NCI-H128 (cell line): Measurements from ENCODE around the gene SH3BP2.

Experiments used
- DNase-seq: peaks from one replicate; lab custom pipeline; 2025; ENCODE audit not compliant: unreplicated experiment; lab: John Stamatoyannopoulos, UW

SH3BP2 gene

DNA sequence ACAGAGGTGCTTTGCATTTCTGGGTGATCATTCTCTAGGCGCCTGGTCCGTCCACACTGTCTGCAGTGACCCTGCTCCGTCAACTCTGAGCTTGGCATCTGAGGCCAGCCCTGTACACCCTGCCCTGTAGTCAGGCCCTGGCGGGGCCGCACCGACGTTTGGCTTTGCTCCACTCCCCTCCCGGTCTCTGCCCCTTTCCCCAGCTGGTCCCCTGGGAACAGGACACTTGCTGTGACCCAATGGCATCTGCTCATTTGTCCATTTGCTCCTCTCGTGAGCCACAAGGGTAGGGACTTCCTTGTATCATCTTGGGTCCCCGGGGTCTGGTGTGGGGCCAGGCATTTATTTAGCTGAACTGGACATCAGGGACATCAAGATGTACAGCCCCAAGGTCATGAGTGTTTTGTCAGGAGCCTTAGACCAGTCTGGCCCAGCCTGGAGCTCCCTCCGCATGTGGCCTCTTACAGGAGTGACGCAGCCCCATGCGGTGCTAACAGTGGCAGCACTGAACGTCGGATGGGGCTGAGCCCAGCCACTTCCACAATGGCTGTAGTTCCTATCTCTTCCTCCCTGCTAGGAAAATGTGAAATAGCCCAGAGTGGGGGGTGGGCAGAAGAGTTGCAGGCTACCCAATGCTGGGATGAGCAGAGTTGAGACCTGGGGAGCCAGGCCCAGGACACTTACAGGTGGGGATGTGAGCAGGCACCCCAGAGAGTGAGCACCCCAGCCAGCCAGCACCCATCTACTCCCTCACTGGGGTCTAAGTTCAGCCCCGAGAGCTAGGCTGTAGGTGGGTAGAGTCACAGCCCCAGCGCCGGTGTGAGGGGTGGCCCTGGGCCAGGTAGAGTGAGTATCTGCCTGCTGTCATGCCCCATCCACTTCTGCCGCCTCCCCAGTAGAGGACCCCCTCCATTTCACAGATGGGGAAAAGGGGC lies 2.0 kb upstream of the SH3BP2 start:
- no peak for DNase-seq

DNA sequence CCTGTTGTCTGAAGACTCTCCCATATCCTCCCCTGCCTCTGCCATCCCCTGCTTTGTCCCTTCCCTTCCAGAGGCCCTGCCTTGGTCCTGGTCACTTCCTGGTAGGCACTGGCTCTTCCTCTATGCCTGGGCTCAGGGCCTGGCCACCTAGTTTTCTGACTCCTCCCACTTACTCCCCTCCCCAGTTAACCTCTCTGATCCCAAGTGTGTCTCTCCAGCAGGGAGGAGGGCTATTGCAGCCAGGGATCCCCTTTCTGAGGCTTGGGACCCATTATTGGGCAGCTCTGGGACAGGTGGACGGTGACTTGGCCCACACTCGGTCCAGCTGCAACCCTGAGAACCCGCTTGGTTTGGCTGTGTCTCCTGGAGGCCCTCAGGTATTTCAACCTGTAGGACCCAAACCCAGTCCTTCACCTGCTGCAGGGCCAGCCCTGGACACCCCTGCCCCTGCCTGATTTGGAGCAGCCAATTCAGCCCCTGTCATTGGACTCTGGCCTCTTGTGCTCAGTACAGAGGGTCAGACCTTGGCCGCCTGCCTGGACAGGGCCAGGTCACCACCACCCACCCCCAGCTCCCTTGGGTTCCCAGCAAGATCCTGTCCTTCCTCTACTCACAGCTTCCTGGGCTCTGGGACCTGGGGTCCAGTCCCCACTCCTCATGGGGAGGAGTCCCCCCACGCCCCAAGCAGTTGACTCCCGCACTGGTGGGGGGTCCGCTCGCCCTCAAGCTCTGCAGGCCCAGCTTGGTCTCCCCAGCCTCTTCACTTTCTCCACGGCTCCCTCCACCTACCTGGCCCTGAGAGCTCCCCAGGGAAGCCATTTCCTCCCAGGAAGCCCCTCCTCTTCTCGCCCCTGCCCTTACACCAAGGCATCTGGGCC lies 1.1 kb upstream of the SH3BP2 start:
- no peak for DNase-seq

DNA sequence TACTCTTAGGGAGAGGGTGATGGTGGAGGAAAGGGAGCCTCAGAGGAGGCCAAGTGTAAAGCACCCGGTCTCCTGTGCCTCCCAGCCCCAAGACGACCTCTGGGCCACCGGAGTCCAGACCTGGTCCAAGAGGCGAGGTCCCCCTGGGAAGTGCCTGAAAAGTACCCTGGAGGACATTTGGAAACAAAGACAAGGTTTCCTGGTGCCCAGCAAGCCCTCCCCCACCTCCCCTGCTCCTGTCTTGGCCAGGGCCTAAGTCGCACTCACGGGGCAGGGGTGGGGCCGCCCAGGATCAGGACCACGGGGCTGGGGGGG lies 532 bp upstream of the SH3BP2 start:
- no peak for DNase-seq

DNA sequence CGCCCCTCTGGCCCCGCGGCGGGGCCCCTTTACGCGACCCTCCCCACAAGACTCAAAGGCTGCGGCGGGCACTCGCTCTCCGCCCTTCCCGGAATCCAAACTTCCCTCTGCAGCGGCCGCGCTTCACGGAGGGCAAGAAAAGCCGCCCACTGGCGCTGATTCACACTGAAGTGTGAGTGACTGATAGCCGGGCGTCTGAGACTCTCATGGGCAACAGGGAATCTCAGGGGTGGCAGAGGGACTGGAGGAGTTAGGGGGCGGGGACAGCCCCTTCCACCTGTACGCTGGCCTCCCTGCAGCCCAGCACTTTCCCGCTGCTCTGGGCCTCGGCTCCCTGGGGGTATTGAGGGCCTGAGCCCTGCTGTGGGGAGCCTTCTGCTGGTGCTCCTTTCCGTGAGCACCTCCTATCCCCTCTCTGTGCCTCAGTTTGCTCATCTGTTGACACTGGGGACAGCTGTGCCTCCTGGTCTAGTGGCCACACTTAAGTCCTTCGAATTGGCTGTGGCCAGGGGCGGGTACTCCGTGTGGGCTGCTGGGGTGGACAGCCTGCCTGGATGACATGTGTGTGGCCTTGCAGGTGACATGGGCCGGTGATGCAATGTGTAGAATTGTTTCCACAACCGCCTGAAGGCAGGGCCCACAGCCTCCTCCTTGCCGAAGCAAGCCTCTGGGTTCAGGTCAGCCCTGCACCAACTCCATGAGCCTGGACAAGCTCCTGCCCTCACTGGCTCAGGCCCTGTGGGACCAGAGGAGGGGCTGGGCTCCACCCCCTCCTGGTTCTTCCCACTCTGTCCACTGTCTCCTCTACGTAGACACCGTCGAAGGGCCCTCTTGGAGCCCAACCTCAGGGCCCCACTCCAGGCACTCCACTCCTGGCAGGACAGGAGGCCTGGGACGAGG lies 951 bp downstream of the SH3BP2 start:
- DNase-seq = no peak

DNA sequence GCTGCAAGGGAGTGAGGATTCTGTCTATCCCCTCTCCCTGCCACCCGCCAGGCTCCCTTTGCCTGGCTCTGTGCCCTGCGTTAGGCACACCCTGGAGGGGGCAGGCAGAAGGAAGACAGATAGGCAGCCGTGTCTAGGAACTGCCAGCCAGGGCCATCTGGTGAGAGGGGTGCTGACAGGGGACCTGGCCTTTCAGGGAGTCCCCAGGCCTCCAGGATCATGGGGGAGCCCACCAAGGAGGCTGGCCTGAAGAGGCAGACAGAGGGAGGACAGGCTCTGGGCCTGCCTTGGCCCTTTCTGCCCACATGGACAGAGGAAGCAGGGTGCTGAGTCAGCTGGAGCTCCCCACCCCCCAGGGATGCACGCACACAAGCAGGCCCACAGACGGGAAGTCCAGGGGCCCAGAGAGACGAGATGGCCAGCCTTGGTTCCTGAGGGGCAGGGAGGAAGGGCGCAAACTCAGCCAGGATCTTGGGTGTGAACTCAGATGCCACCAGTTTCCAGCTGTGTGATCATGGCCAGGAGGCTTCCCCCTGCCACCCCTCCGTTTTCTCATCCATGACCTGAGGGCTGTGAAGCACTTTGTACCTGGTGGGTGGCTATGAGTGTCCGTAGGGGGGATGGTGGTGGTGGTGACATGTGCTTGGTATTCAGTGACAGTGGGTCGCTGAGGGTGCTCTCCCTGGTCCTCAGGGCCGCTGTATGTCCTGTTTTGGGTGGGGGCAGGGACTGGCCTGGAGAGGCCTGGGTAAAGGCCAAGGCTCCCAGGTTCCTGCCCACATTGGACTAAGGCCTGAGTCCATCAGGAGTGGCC lies 1.8 kb downstream of the SH3BP2 start:
- no peak for DNase-seq

DNA sequence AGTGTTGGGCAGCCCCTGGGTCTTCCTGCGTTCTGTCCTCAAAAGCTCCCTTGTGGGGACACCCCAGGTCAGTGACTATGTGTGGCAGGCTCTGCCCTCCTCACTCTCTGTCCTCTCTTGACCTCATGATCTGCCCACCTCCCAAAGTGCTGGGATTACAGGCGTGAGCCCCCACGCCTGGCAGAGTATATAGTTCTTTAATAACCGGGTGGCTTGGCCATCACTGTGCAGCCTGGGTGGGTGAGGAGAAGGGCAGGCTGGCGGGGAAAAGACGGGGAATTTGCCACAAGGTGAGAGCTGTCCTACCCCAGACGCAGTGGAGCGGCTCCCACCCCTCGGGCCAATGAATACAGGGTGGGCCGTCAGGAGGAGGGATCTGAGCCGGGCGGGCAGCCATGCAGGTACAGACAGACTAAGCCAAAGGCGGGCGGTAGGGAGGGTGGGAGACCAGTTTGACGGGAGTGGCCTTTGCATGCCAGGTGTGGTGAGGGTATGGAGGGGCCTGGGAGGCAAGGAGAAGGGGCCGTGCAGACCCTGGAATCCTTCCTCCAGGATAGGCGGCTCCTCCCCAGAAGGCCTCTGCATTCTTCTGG lies 2.5 kb downstream of the SH3BP2 start:
- DNase-seq = no peak

DNA sequence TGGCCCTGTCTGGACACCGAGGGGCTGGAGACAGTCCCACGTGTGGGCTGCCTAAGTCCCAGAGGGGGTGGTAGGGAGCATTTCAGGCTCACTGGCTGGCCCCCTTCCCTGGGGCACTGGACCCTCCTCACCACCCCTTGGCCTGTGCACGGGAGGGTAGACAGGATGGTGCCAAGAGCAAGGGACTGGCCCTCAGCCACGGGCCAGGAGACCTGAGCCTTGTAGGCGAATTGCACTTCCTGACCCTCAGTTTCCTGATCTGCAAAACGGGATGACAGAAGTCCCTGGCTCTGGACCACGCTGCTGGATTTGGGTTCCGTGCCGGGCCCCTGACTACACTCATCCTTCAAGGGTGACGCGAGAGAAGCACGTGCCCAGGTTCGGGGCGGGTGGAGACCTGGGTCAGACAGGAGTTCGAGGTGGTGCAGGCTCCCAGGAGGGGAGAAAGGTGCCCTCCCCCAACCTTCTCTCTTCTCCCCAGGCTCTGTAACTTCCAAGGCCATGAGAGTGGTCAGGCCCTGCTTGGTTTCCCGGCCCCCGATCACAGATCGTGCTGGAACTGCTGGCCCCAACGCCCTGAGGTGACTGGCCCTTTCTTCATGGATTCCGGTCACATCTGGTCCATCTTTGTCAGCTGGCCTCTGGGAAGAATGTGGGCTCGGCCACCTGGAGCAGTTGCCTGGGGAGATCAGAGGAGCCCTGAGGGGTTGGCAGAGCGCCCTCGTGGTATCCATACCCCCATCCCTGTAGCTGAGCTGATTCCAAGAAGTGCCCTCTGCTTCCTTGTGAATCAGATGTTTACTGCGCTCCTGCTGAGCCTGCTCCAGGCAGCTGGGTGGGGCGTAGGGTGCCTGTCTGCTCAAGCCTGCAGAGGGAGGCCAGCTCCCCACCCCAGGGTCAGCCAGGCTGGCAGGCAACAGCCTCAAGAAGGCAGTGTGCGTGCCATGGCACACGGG lies 3.3 kb downstream of the SH3BP2 start:
- no peak for DNase-seq

DNA sequence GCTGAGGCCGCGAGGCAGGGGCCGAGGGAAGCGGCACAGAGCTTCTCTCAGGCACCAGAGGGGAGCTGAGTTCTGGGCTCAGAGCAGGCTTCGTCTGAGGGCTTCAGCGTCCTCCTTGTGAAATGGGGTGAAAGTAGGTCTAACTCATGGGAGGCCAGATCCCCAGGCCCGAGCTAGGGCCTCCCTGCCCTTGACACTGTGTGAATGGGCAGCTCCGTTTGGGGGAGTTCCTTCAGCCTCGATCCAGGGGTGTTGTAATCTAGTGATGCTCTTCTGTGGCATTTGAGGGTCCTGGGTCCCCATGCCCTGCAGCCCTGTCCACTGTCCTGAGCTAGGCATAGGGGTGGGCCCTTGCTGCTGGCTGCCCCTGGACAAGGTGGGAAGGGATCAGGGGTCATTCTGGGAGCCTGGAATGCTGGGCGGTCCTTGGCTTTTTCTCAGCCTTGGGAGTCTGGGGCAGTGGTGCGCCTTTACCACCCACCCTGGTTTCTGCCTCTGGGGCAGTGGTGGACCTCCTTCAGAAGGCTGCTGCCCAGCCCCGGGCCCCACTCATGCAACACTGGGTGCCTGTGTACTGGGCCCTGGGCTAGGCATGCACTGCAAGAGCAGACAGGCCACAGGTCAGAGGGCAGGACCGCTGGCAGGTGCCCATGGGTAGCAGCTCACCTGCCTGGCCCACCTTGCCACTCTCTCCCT lies 4.1 kb downstream of the SH3BP2 start:
- DNase-seq = no peak

DNA sequence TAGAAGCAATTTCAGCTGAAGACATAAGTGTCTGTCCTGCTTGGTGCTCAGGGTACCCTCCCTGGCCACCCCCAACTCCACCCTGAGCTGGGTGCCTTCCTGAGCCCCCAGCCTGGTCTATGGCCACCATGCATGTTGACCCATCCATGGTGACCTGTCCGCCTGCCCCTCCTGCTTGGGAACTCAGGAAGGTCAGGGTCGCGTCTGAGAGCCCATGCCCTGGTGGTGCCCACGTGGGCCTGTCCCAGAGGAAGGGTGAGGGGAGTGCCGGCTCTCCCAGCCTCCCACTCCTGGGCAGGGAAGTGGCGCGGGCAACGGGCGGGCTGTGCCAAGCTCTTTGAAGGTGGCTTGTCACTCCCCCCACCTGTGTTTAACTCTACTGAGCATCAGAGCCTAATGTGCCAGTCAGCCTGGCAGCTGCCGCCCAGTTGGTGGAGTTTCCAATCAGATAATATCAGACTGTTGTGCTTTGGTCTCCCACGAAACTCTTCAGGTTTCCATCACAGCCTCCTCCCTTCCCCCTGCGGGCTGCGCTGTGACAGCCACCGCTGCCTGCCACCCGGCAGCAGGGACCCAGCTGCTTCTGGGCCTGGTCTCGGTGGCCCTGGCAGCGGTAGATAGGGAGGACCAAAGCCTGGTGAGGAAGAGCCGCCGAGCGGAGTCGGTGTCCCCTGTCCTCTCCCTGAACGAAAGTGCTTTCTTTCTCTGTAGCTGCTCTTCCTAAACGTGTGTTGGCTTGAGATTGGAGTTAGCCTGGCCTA lies 4.8 kb downstream of the SH3BP2 start:
- no peak for DNase-seq

DNA sequence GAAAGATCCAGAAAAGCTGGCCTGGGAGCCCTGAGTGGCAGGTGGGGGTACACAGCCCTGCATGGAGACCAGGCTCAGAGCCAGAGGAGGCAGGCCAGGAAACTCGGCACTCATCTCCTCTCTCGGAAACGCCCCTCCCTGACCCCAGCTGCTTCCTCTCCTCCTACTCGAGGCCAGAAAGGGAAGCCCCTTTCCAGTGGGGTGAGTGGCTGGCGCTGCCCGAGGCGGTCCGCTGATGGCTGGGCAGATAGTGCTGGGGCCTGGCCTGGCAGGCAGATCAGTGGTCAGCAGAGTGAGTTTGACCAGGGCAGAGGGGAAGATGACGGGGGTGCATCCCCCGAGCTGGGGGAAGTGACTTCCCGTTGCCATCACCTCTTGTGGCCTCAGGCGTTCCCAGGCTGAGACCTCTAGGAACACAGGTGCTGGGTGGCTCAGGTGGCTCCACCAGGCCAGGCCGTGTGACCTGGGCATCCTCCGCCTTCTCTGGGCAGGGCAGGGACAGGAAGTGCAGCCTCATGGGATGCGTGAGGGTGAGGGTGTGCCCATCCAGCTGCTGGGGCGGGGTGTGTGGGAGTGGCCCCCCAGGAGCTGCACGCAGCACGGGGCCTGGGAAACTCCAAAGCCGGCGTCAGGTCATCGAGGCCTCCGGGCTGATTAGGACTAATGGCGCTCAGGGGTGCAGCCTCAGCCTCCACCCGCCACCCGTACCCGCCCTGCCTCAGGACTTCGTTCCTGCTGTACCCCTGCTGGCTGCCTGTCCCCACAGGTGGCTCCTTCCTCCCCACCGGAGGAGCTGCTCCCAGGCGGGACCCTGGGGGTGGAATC lies 5.7 kb downstream of the SH3BP2 start:
- no peak for DNase-seq

DNA sequence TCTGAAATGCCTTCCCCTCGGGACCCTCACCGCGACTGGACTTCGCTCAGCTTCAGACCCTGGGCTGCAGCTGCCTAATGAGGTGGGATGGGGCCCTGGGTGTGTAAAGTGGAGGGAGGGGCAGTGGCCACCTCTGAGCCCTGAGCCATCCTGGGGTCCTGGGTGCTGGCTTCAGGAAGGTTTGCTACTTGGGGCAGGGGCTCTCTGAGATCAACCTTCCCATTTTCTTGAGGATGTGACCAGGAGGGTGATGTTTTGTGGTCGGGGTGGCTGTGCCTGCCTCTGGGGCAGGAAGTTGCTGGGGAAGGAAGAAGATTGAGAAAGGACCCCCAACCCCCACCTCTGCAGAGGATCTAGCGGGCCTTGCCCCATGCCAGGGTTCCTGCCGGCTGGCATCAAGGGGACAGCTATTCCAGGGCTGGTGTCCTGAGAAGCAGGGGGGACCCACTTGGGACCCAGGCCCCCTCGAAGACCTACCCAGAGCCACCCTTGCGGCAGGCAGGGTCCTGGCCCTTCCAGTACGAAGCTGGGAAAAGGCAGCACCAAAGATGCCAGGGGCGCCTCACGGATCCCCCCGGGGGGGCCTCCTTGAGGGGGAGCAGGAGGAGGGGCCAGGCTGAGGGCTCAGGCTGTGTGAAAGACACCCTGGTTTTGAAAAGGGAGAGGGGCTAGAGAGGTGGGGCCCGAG lies 6.5 kb downstream of the SH3BP2 start:
- no peak for DNase-seq

DNA sequence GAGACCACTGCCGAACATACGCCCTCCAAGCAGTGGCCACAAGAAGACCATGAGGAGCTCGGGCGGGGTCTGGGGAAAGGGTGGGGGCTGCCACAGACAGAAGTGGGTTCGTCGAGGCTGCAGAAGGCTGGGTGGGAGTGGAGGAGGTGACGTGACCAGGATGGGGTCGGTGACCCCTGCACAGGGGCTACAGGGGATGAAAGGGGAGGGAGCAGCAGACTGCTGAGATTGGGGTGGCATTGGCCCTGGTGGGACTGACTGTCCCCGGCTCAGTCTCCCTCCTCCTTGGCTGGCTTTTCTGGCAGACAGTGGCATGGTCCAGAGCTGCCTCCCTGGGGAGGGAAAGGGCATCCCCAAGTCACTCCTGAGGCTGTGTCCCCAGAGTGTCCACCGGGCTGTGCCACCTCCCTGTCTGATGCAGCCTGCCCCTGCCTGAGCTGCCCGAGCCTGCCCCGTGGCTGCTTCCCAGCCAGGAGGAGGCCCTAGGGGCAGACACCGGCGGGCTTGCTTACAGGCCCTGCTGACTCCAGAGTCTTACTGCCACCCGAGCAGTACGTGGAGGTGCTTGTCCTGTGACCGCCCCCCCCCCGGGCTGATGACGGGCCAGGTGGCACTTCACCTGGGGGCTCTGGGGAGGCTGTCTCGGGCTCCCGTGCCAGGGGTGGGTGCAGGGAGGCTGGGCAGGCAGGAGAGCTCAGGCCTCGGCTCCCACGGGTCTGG lies 7.2 kb downstream of the SH3BP2 start:
- DNase-seq = no peak

DNA sequence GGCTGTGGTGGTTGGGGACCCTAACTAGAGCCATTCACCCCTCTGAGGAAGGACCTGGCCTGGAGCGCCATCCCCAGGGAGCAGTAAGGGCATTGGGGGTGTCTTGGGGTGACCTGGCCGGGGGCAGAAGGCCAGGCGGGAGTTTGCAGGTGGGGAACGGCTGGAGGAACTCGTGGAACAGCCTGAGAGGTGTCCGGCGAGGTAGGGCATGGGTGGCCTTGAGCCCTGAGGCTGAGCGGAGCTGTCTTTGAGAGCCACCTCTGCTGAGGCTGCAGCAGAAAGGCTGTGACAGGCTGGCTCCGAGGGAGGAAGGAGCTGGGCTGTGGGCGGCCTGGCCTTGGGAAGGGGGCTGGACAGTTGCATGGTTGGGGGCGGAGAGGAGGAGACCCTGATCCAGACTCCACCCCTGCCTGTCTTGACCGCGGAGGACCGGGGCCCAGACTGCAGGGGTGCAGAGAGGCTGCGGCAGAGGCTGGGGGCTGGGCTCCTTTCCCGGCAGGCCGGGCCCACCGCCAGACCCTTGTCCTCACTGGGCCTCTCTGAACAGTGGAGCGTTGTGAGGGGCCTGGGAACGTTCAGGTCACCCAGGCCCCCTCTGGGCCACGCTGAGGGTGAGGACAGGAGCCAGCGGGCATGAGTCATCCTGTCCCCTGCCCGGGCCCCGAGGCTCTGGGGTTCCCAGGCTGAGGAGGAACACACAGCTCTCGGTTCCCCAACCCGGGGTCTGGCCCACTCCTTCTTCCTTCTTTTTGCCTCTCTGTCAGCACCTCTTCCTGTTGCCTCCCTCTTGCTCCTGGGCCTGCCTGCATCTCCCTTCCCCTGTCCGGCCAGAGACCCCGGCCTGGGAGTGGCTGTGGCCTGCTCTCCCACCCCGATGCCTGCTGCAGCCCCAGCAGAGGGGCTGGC lies 8.1 kb downstream of the SH3BP2 start:
- DNase-seq = no peak
